Endothelial cell (in vitro differentiated cells): Measurements from ENCODE around the gene EVA1C. TPM values are rescaled to one million over a fixed set of nuclear protein-coding genes. Genes with fewer than 3 reads are reported as not detected.
A peak's percentile ranks its signal among the peaks of the same experiment; 100 is the strongest.

Source experiments
- DNase-seq: peaks from one replicate; pipeline ENCODE4 v3.0.0; 2021; ENCODE audit warnings: low spot score
- H3K27ac Mint-ChIP-seq: one replicate; pipeline ENCODE4 v1.8.0; 2021; ENCODE audit warnings: mixed read lengths, inconsistent platforms; ENCODE audit not compliant: unreplicated experiment
- H3K27me3 Mint-ChIP-seq: one replicate; pipeline ENCODE4 v1.8.0; 2021; ENCODE audit warnings: mild to moderate bottlenecking, moderate library complexity, mixed read lengths, inconsistent platforms; ENCODE audit not compliant: unreplicated experiment
- H3K36me3 Mint-ChIP-seq: one replicate; pipeline ENCODE4 v1.8.0; 2021; ENCODE audit warnings: mild to moderate bottlenecking, low read depth, mixed read lengths, inconsistent platforms; ENCODE audit not compliant: unreplicated experiment
- H3K4me1 Mint-ChIP-seq: one replicate; pipeline ENCODE4 v1.8.0; 2021; ENCODE audit warnings: mild to moderate bottlenecking, mixed read lengths, inconsistent platforms; ENCODE audit not compliant: unreplicated experiment
- H3K4me3 Mint-ChIP-seq: one replicate; pipeline ENCODE4 v1.8.0; 2021; ENCODE audit warnings: mild to moderate bottlenecking, mixed read lengths, inconsistent platforms; ENCODE audit not compliant: unreplicated experiment
- H3K9me3 Mint-ChIP-seq: one replicate; pipeline ENCODE4 v1.8.0; 2021; ENCODE audit warnings: mixed read lengths, inconsistent platforms; ENCODE audit not compliant: unreplicated experiment
- CTCF ChIP-seq: fragments of 200-600 bp; sonication (generic); IDR thresholded peaks from one replicate; pipeline ENCODE4 v1.5.0; 2021; ENCODE audit warnings: antibody characterized with exemption; ENCODE audit not compliant: unreplicated experiment
- total RNA-seq: library from RNA; stranded (reverse); fragmentation: NEBNext Ultra II Directional; extraction: Animal tissue kit (Norgen Biotek cat#: 25700); gene quantifications from one replicate; pipeline ENCODE4 v1.2.1, GENCODE V29; 2021; ENCODE audit not compliant: unreplicated experiment

The EVA1C gene
- total RNA-seq, 1 donor from 2014 or later, result 1.1 TPM

- TF ChIP-seq CTCF, result no peak
- H3K4me3 Mint-ChIP-seq, result peak overlapping the region; percentile 60
- no peak overlapping the region for H3K27ac Mint-ChIP-seq
- no peaks in the 10 kb centered on the region for H3K9me3 Mint-ChIP-seq
- H3K4me1 Mint-ChIP-seq, result peaks cover 3% of the 10 kb centered on the region
- no peak for DNase-seq
- peaks cover 13% of the 10 kb centered on the region for H3K27me3 Mint-ChIP-seq
- H3K36me3 Mint-ChIP-seq, result peaks cover 3% of the 10 kb centered on the region
Measured at GRCh38 chr21:32410916-32411315, 1.6 kb upstream of the EVA1C start.

- peaks cover 3% of the 10 kb centered on the region for H3K36me3 Mint-ChIP-seq
- TF ChIP-seq CTCF, result no peak
- peaks cover 13% of the 10 kb centered on the region for H3K27me3 Mint-ChIP-seq
- no peaks in the 10 kb centered on the region for H3K9me3 Mint-ChIP-seq
- peak overlapping the region; percentile 79 for H3K4me3 Mint-ChIP-seq
- peak; percentile 17 for DNase-seq
- no peak overlapping the region for H3K27ac Mint-ChIP-seq
- peaks cover 3% of the 10 kb centered on the region for H3K4me1 Mint-ChIP-seq
Measured at GRCh38 chr21:32411350-32412161, 950 bp upstream of the EVA1C start.

GRCh38 chr21:32413015-32413504 lies 554 bp downstream of the EVA1C start:
- TF ChIP-seq CTCF, result no peak
- Mint-ChIP-seq H3K9me3 (no peaks in the 10 kb centered on the region), H3K36me3 (peaks cover 3% of the 10 kb centered on the region), H3K4me1 (peaks cover 3% of the 10 kb centered on the region), H3K4me3 (peak overlapping the region; percentile 66), H3K27ac (no peak overlapping the region), H3K27me3 (peaks cover 13% of the 10 kb centered on the region)
- no peak for DNase-seq

GRCh38 chr21:32413697-32414578 lies 1.4 kb downstream of the EVA1C start:
- no peak for DNase-seq
- no peak for TF ChIP-seq CTCF

More at GRCh38 chr21:32413697-32414578, 1.4 kb downstream of the EVA1C start:
- H3K27ac Mint-ChIP-seq, result no peak overlapping the region
- no peak overlapping the region for H3K4me3 Mint-ChIP-seq
- H3K9me3 Mint-ChIP-seq, result no peaks in the 10 kb centered on the region
- peaks cover 3% of the 10 kb centered on the region for H3K36me3 Mint-ChIP-seq
- peaks cover 3% of the 10 kb centered on the region for H3K4me1 Mint-ChIP-seq
- peaks cover 13% of the 10 kb centered on the region for H3K27me3 Mint-ChIP-seq
